ENCODE measurements around the gene HOATZ. TPM values are rescaled to one million over a fixed set of nuclear protein-coding genes. Genes with fewer than 3 reads are reported as not detected.

The HOATZ gene
- total and polyA plus RNA-seq, 2 of the 13 experiments (the other 11 are each of a cell fraction or from before 2014, with no cell fraction given) = not detected

GRCh38 chr11:111472228-111472627 is 42.4 kb upstream of the HOATZ start:
- 0% methylated on average over 1 of the region's 1 CpG for WGBS (ENCODE audit: low lambda C conversion rate)
- no peak for ATAC-seq
- no TSS peak for BruUV-seq (replicated peaks)
- Histone ChIP-seq H3K36me3 (replicated peaks in 1 of 2; ENCODE audit: control insufficient read depth in 1 of 2, insufficient read depth in 2 of 2, low read length in 2 of 2) (no peaks in the 10 kb centered on the region), H3K4me1 (ENCODE audit: insufficient read depth, low read length) (no peaks in the 10 kb centered on the region), H2AFZ (ENCODE audit: low read length) (no peak overlapping the region), H3K4me2 (ENCODE audit: low read depth, low read length) (no peak overlapping the region), H3K79me2 (ENCODE audit: insufficient read depth, low read length) (no peaks in the 10 kb centered on the region), H4K20me1 (ENCODE audit: insufficient read depth, low read length) (no peaks in the 10 kb centered on the region), H3K9ac (ENCODE audit: insufficient read depth, low read depth, low read length) (no peak overlapping the region), H3K27ac (ENCODE audit: extremely low read length, insufficient read depth, low read length) (no peak overlapping the region), H3K4me3 (replicated peaks in 1 of 3; ENCODE audit: insufficient read depth in 1 of 3, low read depth in 2 of 3, low read length in 3 of 3) (no peak overlapping the region), H3K9me3 (ENCODE audit: low read length) (no peaks in the 10 kb centered on the region), H3K27me3 (ENCODE audit: control insufficient read depth in 1 of 2, insufficient read depth in 2 of 2, low read length in 2 of 2) (peaks cover 2 to 6% of the 10 kb centered on the region in 2 experiments; a peak in 2 of 5 replicates)
- no peak for DNase-seq (ENCODE audit: low spot score)
- ChIA-PET POLR2A (no interaction called here), CTCF (ENCODE audit: low intra/inter-chr PET ratio, low total read pairs) (no interaction called here)
- no peak for TF ChIP-seq DZIP1 (CRISPR knock-in tag; IDR thresholded peaks at IDR 0.05)
- TF ChIP-seq MXD4 (CRISPR knock-in tag; IDR thresholded peaks at IDR 0.05) = no peak
- intact Hi-C loops (cut with micrococcal nuclease; ENCODE audit: unreplicated experiment) = no loop called here
- in situ Hi-C loops (cut with HindIII; ENCODE audit: extremely low pct_ligation_motif_present, low pct_unique_long_range_greater_than_20kb) = no loop called here
- FAIRE-seq = no peak

GRCh38 chr11:111474432-111474831 is 40.1 kb upstream of the HOATZ start:
- BruUV-seq (replicated peaks) = no TSS peak
- in situ Hi-C loops (cut with HindIII; ENCODE audit: extremely low pct_ligation_motif_present, low pct_unique_long_range_greater_than_20kb) (no loop called here), intact Hi-C loops (cut with micrococcal nuclease; ENCODE audit: unreplicated experiment) (no loop called here)
- no peaks in the 10 kb centered on the region for H3K36me3 ChIP-seq (replicated peaks in 1 of 2; ENCODE audit: control insufficient read depth in 1 of 2, insufficient read depth in 2 of 2, low read length in 2 of 2)
- no peak overlapping the region for H2AFZ ChIP-seq (ENCODE audit: low read length)
- no peak overlapping the region for H3K4me2 ChIP-seq (ENCODE audit: low read depth, low read length)
- no peak overlapping the region for H3K27ac ChIP-seq (ENCODE audit: extremely low read length, insufficient read depth, low read length)
- ATAC-seq = no peak
- H4K20me1 ChIP-seq (ENCODE audit: insufficient read depth, low read length) = no peaks in the 10 kb centered on the region
- H3K4me1 ChIP-seq (ENCODE audit: insufficient read depth, low read length) = no peaks in the 10 kb centered on the region
- H3K9ac ChIP-seq (ENCODE audit: insufficient read depth, low read depth, low read length) = no peak overlapping the region
- no peaks in the 10 kb centered on the region for H3K79me2 ChIP-seq (ENCODE audit: insufficient read depth, low read length)
- no peak overlapping the region for H3K4me3 ChIP-seq (replicated peaks in 1 of 3; ENCODE audit: insufficient read depth in 1 of 3, low read depth in 2 of 3, low read length in 3 of 3)
- H3K9me3 ChIP-seq (ENCODE audit: low read length) = no peaks in the 10 kb centered on the region
- peaks cover 0 to 15% of the 10 kb centered on the region in 2 experiments; a peak in 1 of 5 replicates for H3K27me3 ChIP-seq (ENCODE audit: control insufficient read depth in 1 of 2, insufficient read depth in 2 of 2, low read length in 2 of 2)
- CTCF ChIA-PET (ENCODE audit: low intra/inter-chr PET ratio, low total read pairs) = no interaction called here
- DNase-seq (ENCODE audit: low spot score) = no peak
- POLR2A ChIA-PET = no interaction called here
- no peak for FAIRE-seq
- TF ChIP-seq ZNF749 (CRISPR knock-in tag; IDR thresholded peaks at IDR 0.05; ENCODE audit: borderline replicate concordance) = no peak
- TF ChIP-seq ELF3 (CRISPR knock-in tag; IDR thresholded peaks at IDR 0.05) = no peak
- TF ChIP-seq PAXIP1 (CRISPR knock-in tag; conservative IDR thresholded peaks at IDR 0.05) = no peak
- no peak for TF ChIP-seq PHF21A (CRISPR knock-in tag; IDR thresholded peaks at IDR 0.05)
- no peak for TF ChIP-seq NRL (CRISPR knock-in tag; IDR thresholded peaks at IDR 0.05; ENCODE audit: borderline replicate concordance)
- TF ChIP-seq IRF1 (CRISPR knock-in tag; IDR thresholded peaks at IDR 0.05; ENCODE audit: low read depth) = no peak
- TF ChIP-seq ATF5 (CRISPR knock-in tag; IDR thresholded peaks at IDR 0.05; ENCODE audit: low read depth) = no peak
- no peak for TF ChIP-seq ZKSCAN5 (CRISPR knock-in tag; IDR thresholded peaks at IDR 0.05)
- no peak for TF ChIP-seq RBM22 (optimal IDR thresholded peaks at IDR 0.05; ENCODE audit: low read length)
- no peak for TF ChIP-seq STAG1 (CRISPR knock-in tag; IDR thresholded peaks at IDR 0.05)
